ENCODE results near the gene MDM4.
"Not testable (repeated sequence)": the region's sequence is repeated elsewhere in the genome, so short reads cannot be mapped to it uniquely, and the experiment has no call there.

MDM4 gene

GRCh38 chr1:204493145-204493983 is 22.8 kb upstream of the MDM4 start:
- DNase-seq, result no peak

- no peak for DNase-seq
These were observed 22.3 kb upstream of the MDM4 start for GRCh38 chr1:204493984-204494280.

- DNase-seq, result peak; percentile 40
These were observed 21.7 kb upstream of the MDM4 start, which contains the start of gene PIK3C2B for GRCh38 chr1:204494281-204495077. Gene PIK3C2B, minus strand, starts transcription at chr1:204494805. Its CDS starts 25,003 bp downstream, at chr1:204469802.

- DNase-seq, result no peak
These were observed 21.0 kb upstream of the MDM4 start for GRCh38 chr1:204495078-204495753.

GRCh38 chr1:204495777-204496176 is 20.4 kb upstream of the MDM4 start:
- no peak for DNase-seq

- no peak for DNase-seq
These were observed 17.2 kb upstream of the MDM4 start for GRCh38 chr1:204498981-204499380.

GRCh38 chr1:204499511-204500468 is 16.4 kb upstream of the MDM4 start:
- no peak for DNase-seq

GRCh38 chr1:204502241-204502640 is 14.0 kb upstream of the MDM4 start:
- DNase-seq, result no peak

GRCh38 chr1:204503122-204503912 is 12.9 kb upstream of the MDM4 start:
- peak; percentile 18 for DNase-seq

GRCh38 chr1:204503913-204504519 is 12.2 kb upstream of the MDM4 start:
- DNase-seq, result no peak

GRCh38 chr1:204505674-204506200 is 10.5 kb upstream of the MDM4 start:
- DNase-seq, result no peak

GRCh38 chr1:204506201-204506968 is 9.8 kb upstream of the MDM4 start:
- peak; percentile 81 for DNase-seq

GRCh38 chr1:204506969-204507316 is 9.3 kb upstream of the MDM4 start:
- peak; percentile 73 for DNase-seq

- DNase-seq, result peak; percentile 35
These were observed 8.7 kb upstream of the MDM4 start for GRCh38 chr1:204507317-204508105.

GRCh38 chr1:204509186-204509635 is 7.0 kb upstream of the MDM4 start:
- no peak for DNase-seq

- DNase-seq, result no peak
These were observed 4.8 kb upstream of the MDM4 start for GRCh38 chr1:204511366-204511765.

- no peak for DNase-seq
These were observed 3.0 kb upstream of the MDM4 start for GRCh38 chr1:204513117-204513716.

GRCh38 chr1:204514828-204515227 is 1.4 kb upstream of the MDM4 start:
- no peak for DNase-seq

- DNase-seq, result not testable (repeated sequence)
These were observed 1.2 kb downstream of the MDM4 start for GRCh38 chr1:204517382-204517781.

Data from DMS 273 treated with DMSO at 0.1 percent for 48 hours (cell line).